Transverse colon (tissue), 4 donors: ENCODE data around the gene CANX. TPM values are rescaled to one million over a fixed set of nuclear protein-coding genes. Genes with fewer than 3 reads are reported as not detected.

ENCODE experiments used
- DNase-seq: peaks from one replicate; pipeline ENCODE4 v3.0.0-alpha.2; 2019
- H3K27ac ChIP-seq, 4 donors: fragments of 200-600 bp; sonication (generic); 2 replicates each; pipeline ENCODE4 v1.5.1; 2016 to 2018; ENCODE audit warnings: inconsistent platforms in 4 of 4
- H3K27me3 ChIP-seq: fragments of 200-600 bp; sonication (generic); 2 replicates; pipeline ENCODE4 v1.5.1; 2017; ENCODE audit warnings: inconsistent platforms
- H3K36me3 ChIP-seq, 4 donors: fragments of 200-600 bp; sonication (generic); 2 replicates each; pipeline ENCODE4 v1.5.1; 2017 to 2019; ENCODE audit warnings: inconsistent platforms in 4 of 4
- H3K4me1 ChIP-seq, 4 donors: fragments of 200-600 bp; sonication (generic); 2 replicates each; pipeline ENCODE4 v1.5.1; 2017 to 2020; ENCODE audit warnings: inconsistent platforms in 4 of 4
- H3K4me3 ChIP-seq, 4 donors: fragments of 200-600 bp; sonication (generic); 1 replicate in 1 of 4; 2 replicates in 3 of 4; pipeline versions ENCODE4 v1.5.1 to v1.6.1; 2017 to 2019; ENCODE audit warnings: inconsistent platforms in 4 of 4
- H3K9me3 ChIP-seq, 2 donors: fragments of 200-600 bp; sonication (generic); 2 replicates each; pipeline ENCODE4 v1.5.1; 2017 to 2019; ENCODE audit warnings: inconsistent platforms in 2 of 2
- CTCF ChIP-seq, 5 experiments: fragments of 200-600 bp in 3 of 5; fragments of 450-650 bp in 2 of 5; sonication (generic) in 3 of 5; IDR thresholded peaks; 1 replicate in 2 of 5; 2 replicates in 3 of 5; pipeline ENCODE4 v1.5.1; 2016 to 2017; ENCODE audit warnings: antibody characterized with exemption in 5 of 5, inconsistent platforms in 3 of 5, mild to moderate bottlenecking in 2 of 5, moderate library complexity in 1 of 5
- EP300 ChIP-seq: sonication (generic); formaldehyde crosslinking; IDR thresholded peaks from one replicate; pipeline ENCODE4 v1.6.1; 2017; ENCODE audit warnings: antibody characterized with exemption, low read depth
- POLR2A ChIP-seq: fragments of 450-650 bp; IDR thresholded peaks from one replicate; pipeline ENCODE4 v1.6.1; 2016; ENCODE audit warnings: antibody characterized with exemption, mild to moderate bottlenecking, moderate library complexity
- POLR2AphosphoS5 ChIP-seq, 3 donors: sonication (generic); formaldehyde crosslinking; IDR thresholded peaks; one replicate each; pipeline ENCODE4 v1.6.1; 2016; ENCODE audit warnings: antibody characterized with exemption in 3 of 3
- WGBS, 2 donors: methylation state at CpG; one replicate each; pipeline ENCODE4 v1.1.5; 2018; ENCODE audit warnings: low coverage in 1 of 2; 5-methylcytosine and 5-hydroxymethylcytosine counted together
- in situ Hi-C, 4 donors: fragments of 200-750 bp; cut with MboI; loops; one replicate each; pipeline versions ENCODE4 v1.15.0 to v1.15.1; 2017; ENCODE audit warnings: low sequenced_read_pairs in 3 of 4, low pct_ligation_motif_present in 1 of 4, low pct_unique_long_range_greater_than_20kb in 1 of 4
- intact Hi-C: fragments of 100-400 bp; cut with DNase I; formaldehyde crosslinking; loops from one replicate; pipeline ENCODE4 v1.15.1; 2023; ENCODE audit warnings: low total_unique reads
- total RNA-seq, 4 donors: library from RNA; depleted of rRNA; stranded (reverse); fragments of >200 nt; gene quantifications; one replicate each; pipeline ENCODE4 v1.1.0, GENCODE V29; 2016

CANX gene
- total RNA-seq, 4 donors from 2014 or later = 124 to 398 (median 270) TPM

DNA sequence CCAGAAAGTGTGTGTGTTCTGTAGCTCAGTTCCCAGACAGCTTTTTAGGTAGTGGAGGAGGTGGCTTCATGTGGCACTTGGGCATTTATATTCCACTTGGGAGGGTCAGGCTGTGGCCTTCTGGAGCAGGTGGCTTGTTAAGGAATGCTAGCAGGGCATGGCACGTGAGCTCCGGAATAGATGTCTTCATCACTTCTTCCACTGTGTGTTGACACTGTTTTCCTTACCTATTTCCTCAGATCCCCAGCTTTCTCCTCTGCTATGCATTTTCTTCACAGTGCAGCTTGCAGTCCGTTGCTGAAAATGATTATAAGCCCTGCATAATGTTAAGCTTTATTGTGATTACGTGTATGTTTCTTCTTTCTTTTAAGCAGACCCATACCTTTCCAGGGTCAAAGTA is 30.5 kb downstream of the CANX start:
- 47 to 77% methylated on average over 3 to 4 of the region's 4 CpGs for WGBS, 2 donors
- Histone ChIP-seq H3K27ac (no peak overlapping the region), H3K27me3 (no peaks in the 10 kb centered on the region), H3K9me3 (no peaks in the 10 kb centered on the region), H3K4me1 (peaks cover 3 to 19% (median 12%) of the 10 kb centered on the region in 4 donors), H3K4me3 (no peak overlapping the region), H3K36me3 (peaks cover 0 to 56% (median 33%) of the 10 kb centered on the region in 4 donors)
- in situ Hi-C loops = no loop called here
- intact Hi-C loops = no loop called here
- DNase-seq = no peak
- TF ChIP-seq POLR2AphosphoS5 (IDR thresholded peaks at IDR 0.05) (no peak), POLR2A (no peak), EP300 (no peak), CTCF (IDR thresholded peaks at IDR 0.05) (no peak)

GRCh38 chr5:179729727-179730126 is 31.0 kb downstream of the CANX start:
- intact Hi-C loops = loop anchor here (5.0 kb wide), 1 partner anchor 78 kb away; the partner anchor contains the start of gene MGAT4B
- Histone ChIP-seq H3K27ac (no peak overlapping the region), H3K9me3 (no peaks in the 10 kb centered on the region), H3K27me3 (no peaks in the 10 kb centered on the region), H3K36me3 (peaks cover 0 to 52% (median 31%) of the 10 kb centered on the region in 4 donors), H3K4me3 (no peak overlapping the region), H3K4me1 (peaks cover 7 to 23% (median 16%) of the 10 kb centered on the region in 4 donors)
- TF ChIP-seq POLR2AphosphoS5 (IDR thresholded peaks at IDR 0.05) (no peak), EP300 (no peak), POLR2A (no peak), CTCF (IDR thresholded peaks at IDR 0.05) (no peak)
- DNase-seq = no peak
- in situ Hi-C loops = no loop called here
- 71 to 72% methylated on average over 3 of the region's 3 CpGs for WGBS, 2 donors

GRCh38 chr5:179730356-179730755 is 31.6 kb downstream of the CANX start:
- no peak overlapping the region for H3K4me3 ChIP-seq
- no peaks in the 10 kb centered on the region for H3K9me3 ChIP-seq
- no peaks in the 10 kb centered on the region for H3K27me3 ChIP-seq
- H3K36me3 ChIP-seq = peaks cover 0 to 46% (median 28%) of the 10 kb centered on the region in 4 donors
- no peak for TF ChIP-seq POLR2AphosphoS5 (IDR thresholded peaks at IDR 0.05)
- no peak for TF ChIP-seq EP300
- no peak for TF ChIP-seq CTCF (IDR thresholded peaks at IDR 0.05)
- TF ChIP-seq POLR2A = no peak
- peak overlapping the region in 1 of 4 donors; percentile 99 for H3K27ac ChIP-seq
- intact Hi-C loops = loop anchor here (5.0 kb wide), 1 partner anchor 77 kb away; the partner anchor contains the start of gene MGAT4B
- in situ Hi-C loops = no loop called here
- DNase-seq = no peak
- WGBS, 2 donors = 72 to 77% methylated on average over 3 of the region's 3 CpGs
- H3K4me1 ChIP-seq = peaks cover 13 to 29% (median 21%) of the 10 kb centered on the region in 4 donors

DNA sequence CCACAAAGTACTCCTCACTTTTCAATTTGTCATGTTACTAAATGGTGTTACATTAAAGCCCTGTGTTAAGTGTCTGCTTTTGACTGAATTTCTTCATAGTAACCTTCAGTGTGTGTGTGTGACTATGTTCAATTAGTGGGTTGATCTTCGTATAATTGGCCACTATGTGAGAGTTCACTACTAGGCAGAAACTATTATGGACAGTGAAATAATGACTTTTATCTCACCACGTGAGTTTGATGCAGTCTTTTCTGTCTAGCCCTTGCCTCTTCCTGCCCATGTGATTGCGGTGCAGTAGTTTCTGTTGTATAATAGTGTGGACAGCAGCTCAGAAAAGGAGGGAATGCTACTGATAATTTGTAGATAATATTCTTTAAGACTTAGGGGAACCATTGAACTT is 32.1 kb downstream of the CANX start:
- no peak for DNase-seq
- no peak overlapping the region for H3K4me3 ChIP-seq
- TF ChIP-seq EP300 (no peak), POLR2A (no peak), POLR2AphosphoS5 (IDR thresholded peaks at IDR 0.05) (no peak), CTCF (IDR thresholded peaks at IDR 0.05) (no peak)
- no peaks in the 10 kb centered on the region for H3K9me3 ChIP-seq
- H3K27ac ChIP-seq = peak overlapping the region in 2 of 4 donors; percentile 97 to 99
- in situ Hi-C loops = no loop called here
- WGBS, 2 donors = 66 to 67% methylated on average over 3 of the region's 3 CpGs
- H3K27me3 ChIP-seq = no peaks in the 10 kb centered on the region
- intact Hi-C loops = loop anchor here (5.0 kb wide), 1 partner anchor 76 kb away; the partner anchor contains the start of gene MGAT4B
- H3K4me1 ChIP-seq = peaks cover 18 to 34% (median 26%) of the 10 kb centered on the region in 4 donors
- peaks cover 0 to 42% (median 26%) of the 10 kb centered on the region in 4 donors for H3K36me3 ChIP-seq
